Measurements from ENCODE around the gene SARS1.

SARS1 gene

DNA sequence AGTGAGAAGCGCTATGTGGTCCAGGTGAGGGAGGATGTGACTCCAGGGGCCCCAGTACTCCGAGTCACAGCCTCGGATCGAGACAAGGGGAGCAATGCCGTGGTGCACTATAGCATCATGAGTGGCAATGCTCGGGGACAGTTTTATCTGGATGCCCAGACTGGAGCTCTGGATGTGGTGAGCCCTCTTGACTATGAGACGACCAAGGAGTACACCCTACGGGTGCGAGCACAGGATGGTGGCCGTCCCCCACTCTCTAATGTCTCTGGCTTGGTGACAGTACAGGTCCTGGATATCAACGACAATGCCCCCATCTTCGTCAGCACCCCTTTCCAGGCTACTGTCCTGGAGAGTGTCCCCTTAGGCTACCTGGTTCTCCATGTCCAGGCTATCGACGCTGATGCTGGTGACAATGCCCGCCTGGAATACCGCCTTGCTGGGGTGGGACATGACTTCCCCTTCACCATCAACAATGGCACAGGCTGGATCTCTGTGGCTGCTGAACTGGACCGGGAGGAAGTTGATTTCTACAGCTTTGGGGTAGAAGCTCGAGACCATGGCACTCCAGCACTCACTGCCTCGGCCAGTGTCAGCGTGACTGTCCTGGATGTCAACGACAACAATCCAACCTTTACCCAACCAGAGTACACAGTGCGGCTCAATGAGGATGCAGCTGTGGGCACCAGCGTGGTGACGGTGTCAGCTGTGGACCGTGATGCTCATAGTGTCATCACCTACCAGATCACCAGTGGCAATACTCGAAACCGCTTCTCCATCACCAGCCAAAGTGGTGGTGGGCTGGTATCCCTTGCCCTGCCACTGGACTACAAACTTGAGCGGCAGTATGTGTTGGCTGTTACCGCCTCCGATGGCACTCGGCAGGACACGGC is 37.8 kb downstream of the SARS1 start:
- no peak for DNase-seq

GRCh38 chr1:109252167-109252892 is 38.6 kb downstream of the SARS1 start:
- no peak for DNase-seq

DNA sequence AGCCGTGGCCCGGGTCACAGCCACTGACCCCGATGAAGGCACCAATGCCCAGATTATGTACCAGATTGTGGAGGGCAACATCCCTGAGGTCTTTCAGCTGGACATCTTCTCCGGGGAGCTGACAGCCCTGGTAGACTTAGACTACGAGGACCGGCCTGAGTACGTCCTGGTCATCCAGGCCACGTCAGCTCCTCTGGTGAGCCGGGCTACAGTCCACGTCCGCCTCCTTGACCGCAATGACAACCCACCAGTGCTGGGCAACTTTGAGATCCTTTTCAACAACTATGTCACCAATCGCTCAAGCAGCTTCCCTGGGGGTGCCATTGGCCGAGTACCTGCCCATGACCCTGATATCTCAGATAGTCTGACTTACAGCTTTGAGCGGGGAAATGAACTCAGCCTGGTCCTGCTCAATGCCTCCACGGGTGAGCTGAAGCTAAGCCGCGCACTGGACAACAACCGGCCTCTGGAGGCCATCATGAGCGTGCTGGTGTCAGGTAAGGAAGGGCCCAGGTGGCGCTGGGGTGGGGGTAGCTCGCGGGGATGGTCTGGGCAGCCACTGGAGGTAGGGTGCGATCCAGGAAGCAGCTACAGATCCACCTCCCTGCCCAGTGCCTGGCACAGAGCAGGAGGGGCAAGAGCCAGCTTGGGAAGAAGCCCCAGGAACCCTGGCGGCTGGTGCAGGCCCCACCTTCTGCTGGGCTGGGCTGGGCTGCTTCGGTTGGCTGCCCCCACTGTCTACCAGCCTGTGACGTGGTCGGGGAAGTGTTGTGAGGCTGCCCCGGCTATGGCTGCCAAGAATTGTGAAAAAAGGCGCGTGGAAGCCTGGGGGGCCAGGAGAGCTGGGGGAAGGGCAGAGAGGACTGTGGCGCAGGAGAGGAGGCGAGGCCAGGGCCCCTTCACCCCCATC is 39.4 kb downstream of the SARS1 start:
- no peak for DNase-seq

DNA sequence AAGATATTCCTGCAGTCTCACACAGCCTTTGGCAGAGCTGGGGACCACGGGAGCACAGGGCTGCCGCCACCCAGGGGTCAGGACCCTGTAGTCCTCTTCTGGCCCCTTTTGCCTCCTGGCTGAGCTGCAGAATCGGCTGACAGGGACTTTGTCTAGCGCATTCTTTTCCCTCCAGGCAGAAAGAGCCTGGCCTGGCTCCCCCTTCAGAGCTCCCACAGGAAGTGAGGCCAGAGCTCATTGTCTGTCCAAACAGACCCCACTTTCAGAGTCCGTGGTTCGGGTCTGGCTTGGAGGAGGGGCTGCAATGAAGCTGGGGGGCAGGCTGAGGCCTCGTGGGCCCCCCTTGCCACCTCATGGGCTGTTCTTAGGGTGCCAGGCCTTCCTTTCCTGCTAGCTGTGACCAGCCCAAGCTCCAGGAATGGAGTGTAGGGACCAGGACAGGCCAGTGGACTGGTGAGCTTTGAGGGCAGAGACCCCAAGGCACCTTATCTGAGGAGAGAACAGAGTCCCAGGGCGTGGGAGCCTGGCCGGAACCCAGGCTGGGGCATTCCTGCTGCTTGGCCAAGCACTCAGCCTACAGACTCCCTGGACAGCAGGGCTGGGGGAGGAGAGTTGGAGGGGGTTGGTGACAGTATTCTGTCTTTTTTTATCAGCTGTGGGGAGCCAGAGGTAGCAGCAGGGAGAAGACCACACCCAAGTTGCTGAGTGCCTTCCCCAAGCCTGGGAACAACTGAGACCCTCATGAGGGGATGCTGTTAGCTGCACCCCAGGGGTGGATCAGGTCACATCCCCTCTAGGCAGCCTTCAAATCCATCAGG is 40.3 kb downstream of the SARS1 start:
- DNase-seq: no peak

GRCh38 chr1:109254621-109255096 is 40.9 kb downstream of the SARS1 start:
- DNase-seq: no peak

DNA sequence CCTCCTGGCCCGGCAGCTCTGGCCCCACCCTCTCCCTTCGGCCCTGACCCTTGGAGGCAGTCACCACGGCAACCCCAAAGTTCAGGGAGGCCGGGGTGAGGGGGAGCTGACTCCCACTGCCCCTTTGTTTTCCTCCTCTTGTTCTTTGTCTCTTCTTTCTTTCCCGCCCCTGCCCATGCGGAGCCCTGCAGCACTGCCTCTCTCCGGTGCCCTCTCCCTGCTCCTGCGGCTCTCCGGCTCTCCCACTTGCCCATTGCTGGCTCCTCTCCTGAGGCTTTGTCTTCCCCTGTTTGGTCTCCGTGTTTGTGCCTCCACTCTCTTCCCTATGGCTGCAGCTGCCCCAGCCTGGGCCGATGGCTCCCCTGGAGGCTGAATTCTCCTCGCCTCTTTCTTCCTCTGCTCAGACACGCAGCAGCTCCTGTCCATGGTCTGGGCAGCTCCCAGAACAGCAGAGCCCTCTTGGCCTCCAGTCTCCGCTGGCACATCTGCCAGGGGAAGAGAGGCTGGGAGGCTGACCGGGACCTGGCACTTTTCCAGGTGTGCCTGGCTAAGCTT is 41.5 kb downstream of the SARS1 start:
- DNase-seq: no peak

- DNase-seq: no peak
Observed at GRCh38 chr1:109255678-109256077, 42.0 kb downstream of the SARS1 start.

DNA sequence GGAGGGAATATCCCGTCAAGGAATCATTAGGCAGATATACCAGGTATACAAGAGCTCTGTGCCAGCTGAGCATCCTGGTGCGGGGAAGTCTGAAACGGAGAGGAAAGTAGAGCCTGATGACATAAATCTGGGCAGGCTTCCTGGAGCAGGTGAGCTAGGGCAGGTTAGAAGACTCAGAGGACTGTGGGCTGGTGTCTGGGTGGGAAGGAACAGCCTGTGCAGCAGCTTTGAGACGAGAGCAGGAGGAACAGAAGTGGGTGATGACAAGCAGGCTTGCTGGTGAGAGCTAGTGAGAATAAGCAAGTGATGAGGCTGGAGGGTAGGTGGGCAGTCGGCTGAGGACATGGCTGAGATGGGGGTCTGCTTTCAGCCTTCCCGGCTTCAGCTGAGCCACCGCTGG is 42.4 kb downstream of the SARS1 start:
- no peak for DNase-seq

GRCh38 chr1:109256971-109257681 is 43.4 kb downstream of the SARS1 start:
- DNase-seq: no peak

DNA sequence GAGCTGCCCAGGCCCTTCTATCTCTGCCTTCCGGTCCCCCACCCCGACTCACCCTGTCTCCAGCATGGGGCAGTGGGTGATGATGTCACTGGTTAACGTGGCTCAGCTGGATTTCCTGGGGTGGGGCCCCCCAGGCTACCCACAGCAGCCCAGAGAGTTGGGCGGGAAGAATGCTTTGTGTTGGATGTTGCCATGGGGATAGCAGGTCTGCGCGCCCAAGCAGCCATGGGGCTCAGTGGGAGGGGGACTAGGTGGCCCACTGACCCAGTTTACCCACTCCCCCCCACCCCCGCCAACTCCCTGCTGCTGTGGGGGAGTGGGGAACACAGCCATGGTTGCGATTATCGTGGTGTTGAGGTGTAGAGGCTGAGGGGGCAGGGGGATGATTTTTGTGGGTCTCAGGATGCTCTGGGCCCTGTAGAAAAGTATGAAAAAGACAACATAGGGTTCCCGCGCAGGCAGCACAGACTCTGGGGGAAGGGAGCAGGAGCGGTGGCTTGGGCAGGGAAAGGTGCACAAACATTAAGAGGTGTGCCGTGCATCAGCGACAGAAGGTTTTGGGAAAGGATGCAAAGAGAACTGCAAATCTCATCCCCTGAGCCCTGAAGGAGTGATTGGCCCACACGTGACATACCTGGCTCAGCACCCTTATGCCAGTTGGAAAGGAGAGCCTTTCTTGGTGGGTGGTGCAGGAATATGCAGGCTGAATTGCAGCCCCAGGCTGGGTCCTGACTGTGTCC is 44.1 kb downstream of the SARS1 start:
- no peak for DNase-seq

DNA sequence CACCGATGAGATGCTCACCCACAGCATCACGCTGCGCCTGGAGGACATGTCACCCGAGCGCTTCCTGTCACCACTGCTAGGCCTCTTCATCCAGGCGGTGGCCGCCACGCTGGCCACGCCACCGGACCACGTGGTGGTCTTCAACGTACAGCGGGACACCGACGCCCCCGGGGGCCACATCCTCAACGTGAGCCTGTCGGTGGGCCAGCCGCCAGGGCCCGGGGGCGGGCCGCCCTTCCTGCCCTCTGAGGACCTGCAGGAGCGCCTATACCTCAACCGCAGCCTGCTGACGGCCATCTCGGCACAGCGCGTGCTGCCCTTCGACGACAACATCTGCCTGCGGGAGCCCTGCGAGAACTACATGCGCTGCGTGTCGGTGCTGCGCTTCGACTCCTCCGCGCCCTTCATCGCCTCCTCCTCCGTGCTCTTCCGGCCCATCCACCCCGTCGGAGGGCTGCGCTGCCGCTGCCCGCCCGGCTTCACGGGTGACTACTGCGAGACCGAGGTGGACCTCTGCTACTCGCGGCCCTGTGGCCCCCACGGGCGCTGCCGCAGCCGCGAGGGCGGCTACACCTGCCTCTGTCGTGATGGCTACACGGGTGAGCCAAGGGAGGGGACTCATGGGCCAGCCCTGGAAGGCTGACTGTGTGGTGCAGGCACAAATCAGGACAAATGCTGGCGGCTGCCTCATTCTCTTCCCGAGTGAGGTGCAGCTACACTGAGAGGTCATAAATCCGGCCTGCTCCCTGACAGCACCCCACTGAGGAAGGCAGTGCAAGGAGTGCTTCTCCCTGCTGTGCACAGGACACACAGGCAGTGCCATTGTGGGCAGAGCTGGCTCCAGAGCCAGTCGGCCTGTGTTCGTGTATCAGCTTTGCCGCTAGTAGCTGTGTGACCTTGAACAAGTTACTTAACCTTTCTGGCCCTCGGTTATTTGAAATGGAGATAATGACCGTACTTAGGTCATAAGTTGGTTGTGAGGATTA is 45.1 kb downstream of the SARS1 start:
- no peak for DNase-seq

DNA sequence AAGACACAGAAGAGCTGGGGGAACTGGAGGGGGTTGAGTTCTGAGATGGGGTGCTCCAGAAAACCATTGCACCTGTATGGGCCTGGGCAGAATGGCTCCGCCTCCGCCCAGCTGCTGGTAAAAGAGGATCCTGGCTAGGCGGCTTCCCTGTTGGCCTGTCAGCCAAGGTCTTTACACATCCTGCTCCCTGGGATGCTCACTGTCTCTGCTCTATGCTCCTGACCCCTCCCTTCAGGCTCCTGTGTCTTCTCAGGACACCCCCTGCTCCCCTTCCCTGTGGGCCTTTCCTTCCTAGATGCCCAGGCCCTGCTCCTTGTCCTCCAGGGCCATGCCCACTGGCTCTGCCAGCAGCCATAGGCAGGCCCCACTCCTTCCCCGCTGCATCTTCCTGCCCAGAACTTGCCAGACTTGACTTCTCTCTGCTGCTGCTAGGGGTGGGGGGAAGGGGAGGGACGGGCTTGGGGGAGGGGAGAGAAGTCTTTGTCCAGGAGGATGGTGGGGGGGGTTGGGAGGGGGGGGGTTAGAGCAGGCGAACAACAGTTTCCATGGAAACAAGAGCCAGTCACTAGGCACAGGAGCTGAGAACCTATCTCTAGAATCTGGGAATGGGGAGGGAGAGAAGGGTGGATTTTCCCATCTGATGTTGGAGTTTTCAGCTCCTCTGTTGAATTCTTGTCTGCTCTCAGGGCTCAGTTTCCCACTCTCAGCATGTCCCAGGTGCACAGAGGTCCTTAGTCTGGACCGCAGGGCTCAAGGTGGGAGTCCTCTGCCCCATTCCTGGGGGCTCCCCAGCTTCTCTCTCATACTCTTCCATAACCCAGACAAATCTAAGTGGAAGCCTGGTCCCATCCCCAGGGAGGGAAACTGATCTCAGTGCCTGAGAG is 46.2 kb downstream of the SARS1 start:
- no peak for DNase-seq

- DNase-seq: no peak
Observed at GRCh38 chr1:109261006-109261405, 47.3 kb downstream of the SARS1 start.

GRCh38 chr1:109261578-109261977 is 47.9 kb downstream of the SARS1 start:
- DNase-seq: no peak

GRCh38 chr1:109262231-109263055 is 48.7 kb downstream of the SARS1 start:
- DNase-seq: no peak

- no peak for DNase-seq
Observed at GRCh38 chr1:109263234-109263596, 49.5 kb downstream of the SARS1 start.

Data from stimulated activated CD8-positive, alpha-beta memory T cell treated with anti-CD3 and anti-CD28 coated beads, Interleukin-4, amount 100 ng/mL, for 48 hours (primary cell).